ENCODE data around the gene SETD1A.

The SETD1A gene

GRCh38 chr16:30957456-30958174, at the start of gene SETD1A:
TSS of gene SETD1A (plus strand) at chr16:30957754. CDS start at chr16:30958732, 978 bp downstream.
- peak; percentile 90 to 95 for DNase-seq (ENCODE audit: low read depth in 2 of 2)

GRCh38 chr16:30910427-30911029, 47.0 kb upstream of the SETD1A start:
- DNase-seq (ENCODE audit: low read depth in 2 of 2) = no peak

- no peak for DNase-seq (ENCODE audit: low read depth in 2 of 2)
Observed at GRCh38 chr16:30912794-30913412, 44.7 kb upstream of the SETD1A start.

- DNase-seq (ENCODE audit: low read depth in 2 of 2) = no peak
Observed at GRCh38 chr16:30914830-30915229, 42.7 kb upstream of the SETD1A start.

- no peak for DNase-seq (ENCODE audit: low read depth in 2 of 2)
Observed at GRCh38 chr16:30918614-30919013, 38.9 kb upstream of the SETD1A start.

- DNase-seq (ENCODE audit: low read depth in 2 of 2) = no peak
Observed at GRCh38 chr16:30920891-30921290, 36.7 kb upstream of the SETD1A start.

- no peak for DNase-seq (ENCODE audit: low read depth in 2 of 2)
Observed at GRCh38 chr16:30921459-30921747, 36.2 kb upstream of the SETD1A start.

GRCh38 chr16:30921748-30922419, 35.7 kb upstream of the SETD1A start:
- peak; percentile 71 to 81 for DNase-seq (ENCODE audit: low read depth in 2 of 2)

GRCh38 chr16:30922420-30922959, 35.1 kb upstream of the SETD1A start:
- peak; percentile 98 to 99 for DNase-seq (ENCODE audit: low read depth in 2 of 2)

GRCh38 chr16:30922960-30923535, 34.5 kb upstream of the SETD1A start:
- peak; percentile 85 to 86 for DNase-seq (ENCODE audit: low read depth in 2 of 2)

GRCh38 chr16:30923554-30924075, 33.9 kb upstream of the SETD1A start, which contains the start of gene FBXL19:
TSS of gene FBXL19 (plus strand) at chr16:30923572. CDS start at chr16:30925755, 2,183 bp downstream.
- no peak for DNase-seq (ENCODE audit: low read depth in 2 of 2)

GRCh38 chr16:30924076-30924912, 33.3 kb upstream of the SETD1A start:
- DNase-seq (ENCODE audit: low read depth in 2 of 2) = no peak

- no peak for DNase-seq (ENCODE audit: low read depth in 2 of 2)
Observed at GRCh38 chr16:30924913-30925631, 32.5 kb upstream of the SETD1A start.

- no peak for DNase-seq (ENCODE audit: low read depth in 2 of 2)
Observed at GRCh38 chr16:30925632-30925987, 31.9 kb upstream of the SETD1A start.

- no peak for DNase-seq (ENCODE audit: low read depth in 2 of 2)
Observed at GRCh38 chr16:30925995-30926811, 31.4 kb upstream of the SETD1A start.

GRCh38 chr16:30926937-30927788, 30.4 kb upstream of the SETD1A start:
- no peak for DNase-seq (ENCODE audit: low read depth in 2 of 2)

- no peak for DNase-seq (ENCODE audit: low read depth in 2 of 2)
Observed at GRCh38 chr16:30927789-30928378, 29.7 kb upstream of the SETD1A start.

GRCh38 chr16:30928390-30928789, 29.2 kb upstream of the SETD1A start:
- DNase-seq (ENCODE audit: low read depth in 2 of 2) = no peak
